NCI-H2227 (cell line): ENCODE results near the gene JAKMIP1.

Source experiments
- DNase-seq: peaks from one replicate; lab custom pipeline; 2025; ENCODE audit not compliant: unreplicated experiment; lab: John Stamatoyannopoulos, UW

Gene JAKMIP1

GRCh38 chr4:6204871-6205566 lies 4.7 kb upstream of the JAKMIP1 start:
- no peak for DNase-seq

- DNase-seq, result no peak
Measured at GRCh38 chr4:6204098-6204497, 3.7 kb upstream of the JAKMIP1 start.

GRCh38 chr4:6201580-6202091 lies 1.3 kb upstream of the JAKMIP1 start:
- DNase-seq, result no peak

GRCh38 chr4:6200922-6201362 lies 593 bp upstream of the JAKMIP1 start:
- peak; percentile 29 for DNase-seq

- peak; percentile 28 for DNase-seq
Measured at GRCh38 chr4:6199422-6199921, 877 bp downstream of the JAKMIP1 start.

GRCh38 chr4:6198768-6199421 lies 1.5 kb downstream of the JAKMIP1 start:
- peak; percentile 56 for DNase-seq

- no peak for DNase-seq
Measured at GRCh38 chr4:6198278-6198677, 2.1 kb downstream of the JAKMIP1 start.

GRCh38 chr4:6197433-6198174 lies 2.7 kb downstream of the JAKMIP1 start:
- no peak for DNase-seq

- DNase-seq, result no peak
Measured at GRCh38 chr4:6196871-6197270, 3.5 kb downstream of the JAKMIP1 start.

- no peak for DNase-seq
Measured at GRCh38 chr4:6196324-6196723, 4.0 kb downstream of the JAKMIP1 start.

- DNase-seq, result no peak
Measured at GRCh38 chr4:6195602-6196319, 4.6 kb downstream of the JAKMIP1 start.

GRCh38 chr4:6194458-6195195 lies 5.7 kb downstream of the JAKMIP1 start:
- DNase-seq, result no peak

- no peak for DNase-seq
Measured at GRCh38 chr4:6193399-6193798, 7.0 kb downstream of the JAKMIP1 start.

GRCh38 chr4:6192245-6192644 lies 8.1 kb downstream of the JAKMIP1 start:
- no peak for DNase-seq

- no peak for DNase-seq
Measured at GRCh38 chr4:6191448-6192130, 8.8 kb downstream of the JAKMIP1 start.

- DNase-seq, result no peak
Measured at GRCh38 chr4:6190486-6190885, 9.9 kb downstream of the JAKMIP1 start.

GRCh38 chr4:6189511-6189910 lies 10.8 kb downstream of the JAKMIP1 start:
- DNase-seq, result no peak

- no peak for DNase-seq
Measured at GRCh38 chr4:6188687-6189305, 11.6 kb downstream of the JAKMIP1 start.

GRCh38 chr4:6184169-6184568 lies 16.2 kb downstream of the JAKMIP1 start:
- DNase-seq, result no peak
